Activated gamma-delta T cell treated with anti-CD3 and anti-CD28 coated beads, Interleukin-2, amount 50 U/mL, for 16 hours (primary cell): ENCODE measurements around the gene FAM240A.
"Not testable (repeated sequence)": the region's sequence is repeated elsewhere in the genome, so short reads cannot be mapped to it uniquely, and the experiment has no call there.

Experiments used
- DNase-seq: peaks from one replicate; pipeline ENCODE4 v3.0.0-alpha.2; 2020; ENCODE audit warnings: low read depth

Gene FAM240A

DNA sequence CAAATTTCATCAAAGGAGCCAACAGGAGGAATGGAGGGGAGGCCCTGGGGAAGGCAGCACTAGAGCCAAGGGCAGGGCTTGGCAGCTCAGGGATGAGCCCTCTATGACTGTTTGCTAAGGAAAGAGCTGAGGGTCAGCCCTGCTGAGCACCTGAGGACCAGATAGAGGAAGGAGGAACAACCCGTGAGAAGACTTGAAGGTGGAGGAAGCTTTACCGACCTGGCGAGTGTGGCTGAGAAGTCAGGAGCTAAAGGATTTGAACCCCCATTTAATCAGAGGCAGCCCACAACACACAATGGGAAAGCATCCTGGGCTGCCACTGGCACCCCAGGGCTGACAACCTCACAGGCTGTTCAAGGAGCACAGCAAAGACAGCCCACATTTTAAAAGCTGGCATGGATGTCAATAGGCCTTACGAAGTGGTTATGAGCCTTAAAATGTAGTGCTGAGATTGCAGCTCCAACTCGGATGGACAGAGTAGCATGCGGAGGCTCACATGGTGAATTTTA is 25.5 kb upstream of the FAM240A start:
- no peak for DNase-seq

DNA sequence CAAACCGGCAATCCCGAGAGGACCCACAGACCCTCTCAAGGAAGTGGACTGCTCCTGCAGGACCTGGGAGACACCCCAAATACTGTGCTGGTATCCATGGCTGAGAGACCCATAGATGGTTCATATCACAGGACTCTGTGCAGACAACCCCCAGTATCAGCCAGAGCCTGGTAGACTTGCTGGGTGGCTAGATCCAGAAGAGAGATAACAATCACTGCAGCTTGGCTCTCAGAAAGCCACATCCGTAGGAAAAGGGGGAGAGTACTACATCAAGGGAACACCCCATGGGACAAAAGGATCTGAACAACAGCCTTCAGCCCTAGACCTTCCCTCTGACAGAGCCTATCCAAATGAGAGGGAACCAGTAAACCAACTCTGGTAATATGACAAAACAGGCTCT is 25.1 kb upstream of the FAM240A start:
- not testable (repeated sequence) for DNase-seq

DNA sequence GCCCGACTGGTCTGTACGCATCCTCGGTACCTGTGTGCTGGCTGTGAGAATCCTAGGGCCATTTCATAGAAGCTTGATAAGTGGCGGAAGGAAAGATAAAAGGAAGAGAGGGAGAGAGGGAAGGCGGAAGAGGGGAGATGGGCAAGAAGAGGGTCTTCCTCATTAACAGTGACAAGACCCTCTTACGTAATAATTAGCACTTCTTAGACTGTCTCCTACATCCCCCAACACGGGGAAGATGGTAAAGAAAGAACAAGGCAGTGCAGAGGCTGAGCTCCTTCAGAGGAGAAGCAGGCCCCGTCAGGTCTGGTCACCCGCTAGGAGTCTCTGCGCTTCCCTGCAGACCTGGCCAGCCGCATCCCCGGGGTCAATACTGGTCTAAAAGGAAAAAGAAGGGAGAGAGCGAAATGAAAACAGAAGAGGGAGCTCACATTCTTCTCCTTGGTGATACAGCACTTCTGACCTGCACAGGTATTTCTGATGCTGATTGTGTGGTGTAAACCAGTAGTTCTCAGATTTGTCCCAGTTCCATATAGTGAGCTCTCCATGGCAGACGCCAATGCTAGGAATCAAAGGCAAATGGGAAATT is 19.0 kb upstream of the FAM240A start:
- no peak for DNase-seq

DNA sequence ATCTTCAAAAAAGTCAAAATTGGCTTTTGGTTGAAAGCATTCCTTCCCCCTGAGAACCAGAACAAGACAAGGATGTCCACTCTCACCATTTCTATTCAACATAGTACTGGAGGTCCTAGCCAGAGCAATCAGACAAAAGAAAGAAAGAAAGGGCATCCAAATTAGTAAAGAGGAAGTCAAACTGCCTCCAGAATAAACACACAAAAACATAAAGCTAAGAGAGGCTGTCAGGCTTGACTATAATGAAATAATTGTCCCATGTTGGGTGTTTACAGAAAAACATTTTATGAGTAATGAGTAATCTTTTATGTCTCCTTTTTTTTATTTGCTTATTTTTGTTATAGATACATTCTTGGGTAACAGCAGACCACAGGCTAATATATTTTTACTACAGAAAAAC is 18.3 kb upstream of the FAM240A start:
- no peak for DNase-seq

DNA sequence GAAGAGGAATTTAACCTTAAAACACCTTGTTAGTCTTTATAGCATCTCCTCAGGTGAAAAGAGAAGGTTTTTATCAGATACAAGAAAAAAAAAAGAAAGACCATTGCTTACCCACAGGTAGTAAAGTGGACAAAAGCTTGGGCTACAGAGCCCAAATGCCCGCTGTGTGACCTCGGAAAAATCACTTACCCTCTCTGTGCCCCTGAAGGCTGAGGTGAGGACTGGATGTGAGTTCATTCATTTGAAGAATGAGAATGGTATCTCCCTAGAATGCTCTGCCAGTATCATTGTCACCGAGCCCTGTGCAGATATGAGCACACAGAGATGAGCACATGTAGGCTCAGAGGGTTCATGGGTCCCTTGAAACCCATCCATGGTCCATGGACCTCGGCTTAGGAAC is 17.6 kb upstream of the FAM240A start:
- DNase-seq = no peak

DNA sequence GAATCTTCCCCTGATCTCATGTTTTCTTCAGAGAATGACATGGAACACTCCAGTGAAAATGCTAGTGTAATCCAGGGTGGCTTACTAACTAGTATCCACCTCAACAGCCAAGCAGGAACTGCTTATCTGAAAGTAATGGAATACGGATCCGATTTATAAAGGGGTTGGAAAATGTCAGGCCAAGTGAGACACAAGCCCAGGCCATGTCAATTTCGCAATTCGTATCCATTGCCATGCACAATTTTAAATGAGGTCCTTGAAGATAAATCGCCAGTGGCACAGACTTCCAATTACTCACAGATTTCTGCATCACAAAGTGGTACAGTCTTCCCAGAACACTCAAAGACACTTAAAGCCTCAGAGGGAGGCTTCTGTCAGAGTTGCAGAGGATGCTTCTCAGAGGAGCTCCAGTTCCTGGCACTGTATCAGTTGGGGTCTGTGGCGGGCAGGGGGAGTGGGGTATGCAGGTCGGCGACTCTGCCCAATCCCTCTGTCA is 16.5 kb upstream of the FAM240A start:
- no peak for DNase-seq

DNA sequence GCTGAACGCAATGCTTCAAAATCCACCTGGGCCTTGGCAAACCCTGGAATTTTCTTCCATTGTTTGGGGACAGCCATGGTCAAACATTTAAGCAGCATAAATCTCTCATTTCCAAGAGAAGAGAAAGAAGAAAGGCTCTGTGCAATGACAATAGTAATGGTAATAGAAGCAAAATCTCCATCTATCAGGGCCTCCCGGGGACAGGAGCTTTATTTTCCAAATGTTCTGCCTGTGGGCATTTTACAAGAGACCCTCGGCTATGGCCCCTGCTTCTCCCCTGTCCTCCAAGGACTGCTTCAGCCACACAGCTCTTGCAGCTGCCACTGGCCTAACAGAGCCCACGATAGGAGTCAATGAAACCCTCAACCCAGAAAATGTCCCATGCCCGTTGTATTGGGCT is 12.7 kb upstream of the FAM240A start:
- DNase-seq = no peak

DNA sequence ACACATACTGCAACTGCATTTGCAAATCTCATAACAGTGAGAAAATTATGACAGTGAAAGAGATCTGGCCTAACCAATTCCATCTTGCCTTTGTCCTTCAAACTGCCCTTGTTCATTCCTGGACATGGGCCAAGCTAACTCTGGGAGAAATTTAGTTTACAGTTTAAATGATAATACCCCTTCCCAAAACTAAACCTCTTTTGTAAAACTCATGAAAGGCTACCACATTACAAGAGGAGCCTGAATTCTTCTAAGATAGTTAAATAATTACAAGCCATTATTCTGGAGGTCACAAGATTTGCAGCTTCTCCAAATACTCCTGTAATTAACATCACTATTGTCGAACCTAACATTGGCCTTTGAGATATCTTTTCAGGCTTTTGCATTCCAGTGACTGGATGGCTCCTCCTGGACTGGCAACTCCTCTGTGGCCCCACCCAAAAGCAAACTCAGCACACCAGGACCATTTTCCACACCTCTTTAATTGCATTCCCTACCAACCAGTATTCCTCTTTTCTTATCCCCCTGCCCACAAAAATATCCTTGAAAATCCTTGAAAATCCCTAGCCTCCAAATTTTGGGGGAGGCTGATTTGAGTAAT is 8.8 kb upstream of the FAM240A start:
- DNase-seq = no peak

DNA sequence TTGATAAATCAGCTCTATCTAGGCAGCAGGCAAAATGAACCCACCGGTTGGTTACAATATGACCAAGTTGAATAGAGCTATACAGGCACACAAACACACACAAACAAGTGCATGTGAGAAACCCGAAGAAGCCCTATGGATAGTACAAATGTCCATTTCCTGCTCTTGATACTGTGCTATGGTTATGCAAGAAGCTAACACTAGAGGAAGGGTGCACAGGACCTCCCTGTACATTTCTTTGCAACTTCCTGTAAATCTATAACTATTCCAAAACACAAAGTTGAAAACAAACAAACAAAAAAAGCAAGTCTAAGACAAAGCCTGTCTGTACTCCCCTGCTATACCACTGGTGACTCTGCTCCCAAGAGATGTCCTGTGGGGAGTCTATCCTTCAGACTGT is 8.2 kb upstream of the FAM240A start:
- DNase-seq = no peak

DNA sequence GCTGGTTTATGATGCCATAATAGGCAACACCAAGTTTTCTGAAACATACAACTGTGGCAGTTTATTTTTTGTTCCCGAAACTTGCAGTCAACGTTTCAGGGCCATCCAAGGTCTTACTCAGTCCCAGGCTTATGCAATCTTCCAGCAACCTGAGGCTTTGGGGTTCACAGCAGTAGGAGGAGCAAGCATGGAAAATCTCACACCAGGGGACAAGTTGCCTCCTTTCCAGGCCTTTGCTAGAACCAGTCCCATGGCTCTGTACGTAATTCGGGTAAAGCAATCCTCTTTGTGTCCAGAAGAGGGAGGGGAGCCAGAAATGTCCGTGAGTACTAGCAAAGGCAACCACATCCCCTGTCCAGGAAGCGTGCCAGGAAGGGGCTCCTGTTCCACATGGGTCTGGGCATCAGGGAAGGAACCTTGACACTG is 4.7 kb upstream of the FAM240A start:
- no peak for DNase-seq

DNA sequence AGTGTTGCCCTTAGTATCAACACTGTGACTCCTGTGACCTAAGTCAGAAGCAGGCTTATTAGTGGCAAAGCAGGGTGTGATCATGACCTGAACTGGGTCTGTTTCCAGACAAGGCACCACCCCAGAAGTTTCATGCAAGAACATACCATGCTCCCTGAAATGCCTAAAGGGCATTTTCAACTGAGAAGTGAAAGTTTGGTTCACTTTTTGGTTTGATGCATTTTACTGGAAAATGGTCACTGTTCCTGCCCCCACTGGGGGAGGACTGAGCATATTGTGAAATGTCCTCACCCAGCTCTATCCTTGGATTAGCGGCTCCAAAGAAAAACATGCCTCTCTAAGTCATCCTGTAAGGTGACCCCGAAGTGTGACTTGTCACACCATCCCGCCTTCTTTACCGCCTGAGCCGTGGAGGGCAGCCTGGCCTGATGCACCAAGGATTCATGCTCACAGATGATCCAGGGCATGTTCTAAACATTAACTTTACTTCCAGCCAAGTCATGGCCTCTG is 3.1 kb upstream of the FAM240A start:
- DNase-seq = no peak

DNA sequence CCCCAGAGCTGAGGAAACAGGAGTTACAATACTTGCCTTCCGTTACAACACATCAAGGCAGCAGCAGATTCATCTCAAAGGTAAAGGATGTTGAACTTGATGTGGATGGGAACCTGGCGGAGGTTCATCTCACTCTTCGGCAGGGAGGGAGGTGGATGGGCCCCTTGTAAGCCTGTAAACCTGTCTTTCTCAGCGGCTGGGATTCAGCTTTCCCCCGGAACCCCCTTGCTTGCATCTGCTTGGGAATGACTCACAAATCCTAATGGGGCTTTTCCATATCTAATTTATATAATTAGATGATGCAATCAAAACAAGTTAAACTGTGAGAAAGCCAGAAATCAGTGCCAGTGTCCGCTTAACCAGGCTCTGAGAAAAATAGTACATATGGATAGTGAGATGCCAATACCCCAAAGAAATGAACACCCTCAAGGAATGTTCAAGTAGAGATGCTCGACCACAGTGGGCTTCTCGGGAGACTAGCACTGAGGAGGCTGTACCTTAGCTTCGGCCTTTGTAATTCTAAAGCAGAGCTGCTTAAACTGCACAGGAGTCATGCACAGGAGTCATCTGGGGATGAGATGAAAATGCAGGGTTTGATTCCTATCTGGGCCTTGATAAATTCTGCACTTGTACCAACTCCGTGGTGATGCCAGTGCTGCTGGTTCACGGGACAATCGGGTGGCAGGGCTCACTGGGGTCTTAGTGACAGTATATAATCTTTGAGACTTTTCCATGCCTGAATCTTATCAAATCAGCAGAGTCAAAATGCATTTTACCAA is 2.2 kb upstream of the FAM240A start:
- no peak for DNase-seq

DNA sequence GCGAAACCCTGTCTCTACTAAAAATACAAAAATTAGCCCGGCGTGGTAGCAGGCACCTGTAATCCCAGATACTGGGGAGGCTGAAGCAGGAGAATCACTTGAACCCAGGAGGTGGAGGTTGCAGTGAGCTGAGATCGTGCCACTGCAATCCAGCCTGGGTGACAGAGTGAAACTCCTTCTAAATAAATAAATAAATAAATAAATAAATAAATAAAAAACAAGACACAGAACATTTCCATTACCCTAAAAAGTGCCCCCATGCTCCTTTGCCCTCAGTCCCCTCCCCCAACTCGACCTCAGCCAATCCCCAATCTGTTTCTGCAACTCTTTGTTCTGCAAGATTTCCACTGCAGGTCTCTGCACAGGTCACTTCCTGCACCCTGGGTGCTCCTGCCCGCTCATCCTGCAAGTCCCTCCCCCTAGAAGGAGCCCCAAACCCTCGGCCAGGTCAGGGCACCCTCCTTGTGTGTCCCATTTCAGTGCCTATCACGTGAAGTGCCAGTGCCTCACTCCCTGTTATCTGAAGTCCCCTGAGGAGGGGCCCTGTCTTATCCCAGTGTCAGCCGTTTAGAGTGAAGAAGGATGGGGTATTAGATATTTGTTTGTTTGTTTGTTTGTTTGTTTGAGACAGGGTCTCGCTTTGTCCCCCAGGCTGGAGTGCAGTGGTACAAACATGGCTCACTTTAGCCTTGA is 1.1 kb downstream of the FAM240A start:
- DNase-seq = no peak

DNA sequence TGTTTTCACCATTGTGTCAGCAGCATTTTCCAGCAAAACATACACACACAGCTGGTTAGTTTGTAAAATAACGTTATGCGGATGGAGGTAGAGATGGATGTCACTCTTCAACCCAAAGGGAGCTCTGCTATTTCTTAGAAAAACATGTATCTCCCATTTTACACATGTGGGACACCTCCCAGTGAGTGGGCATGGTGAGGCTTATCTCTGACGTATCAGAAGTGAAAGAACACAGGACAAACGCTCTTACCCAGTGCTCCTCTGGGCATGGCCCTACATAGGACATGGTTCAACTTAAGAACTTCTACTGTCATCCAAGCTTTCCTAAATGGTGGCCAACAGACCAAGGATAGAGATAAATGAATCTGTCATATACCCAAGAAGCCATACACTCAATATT is 2.1 kb downstream of the FAM240A start:
- DNase-seq = no peak

DNA sequence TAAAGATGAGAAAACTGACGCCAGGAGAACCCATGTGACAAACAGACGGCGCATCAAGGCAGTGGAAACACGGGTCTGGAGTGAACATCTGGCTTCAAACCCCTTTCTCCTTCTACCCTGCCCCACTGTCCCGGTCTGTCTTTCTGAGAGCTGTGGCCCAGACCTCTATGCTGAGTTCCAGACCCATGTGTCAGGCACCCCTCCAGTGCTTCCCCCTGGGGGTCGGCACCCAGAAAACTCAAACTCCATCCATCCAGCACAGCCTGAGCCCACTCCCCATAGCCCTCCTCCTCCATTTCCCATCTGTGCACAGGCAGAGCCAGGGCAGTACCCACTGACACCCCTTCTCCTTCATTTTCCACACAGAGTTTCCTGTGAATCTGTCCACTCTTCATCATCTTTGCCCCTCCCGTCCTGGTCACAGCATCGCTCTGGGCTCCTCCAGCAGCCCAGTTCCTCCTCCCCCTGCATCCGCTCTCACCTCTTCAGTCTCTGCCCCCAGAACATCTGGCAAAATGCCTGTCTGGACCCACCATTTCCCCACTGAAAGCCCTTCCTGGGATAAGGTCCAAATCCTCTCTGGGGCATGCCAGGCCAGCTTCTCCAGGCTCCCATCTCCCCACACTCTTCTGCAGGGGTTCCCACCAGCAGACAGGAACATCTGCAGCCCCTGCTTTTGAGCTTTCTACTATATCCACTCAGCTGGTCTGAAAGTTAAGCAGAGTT is 2.9 kb downstream of the FAM240A start:
- no peak for DNase-seq

DNA sequence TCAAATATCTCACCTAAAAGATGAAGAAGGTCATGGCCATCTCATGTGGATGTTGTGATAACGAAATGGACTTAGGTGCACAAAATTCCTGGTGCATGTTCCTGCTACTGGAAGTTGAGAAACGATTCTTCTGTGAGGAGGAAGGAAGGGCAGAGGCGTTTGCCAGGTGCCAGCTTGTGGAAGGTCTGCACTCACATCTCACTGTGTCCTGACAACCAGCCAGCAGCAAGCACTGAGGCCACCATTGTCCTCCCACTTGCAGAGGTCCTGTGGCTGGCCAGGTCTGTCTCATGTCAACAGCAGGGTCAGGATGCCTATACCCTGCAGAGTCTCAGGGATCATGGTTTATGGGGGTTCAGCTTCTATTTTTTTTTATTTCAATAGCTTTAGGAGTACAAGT is 3.7 kb downstream of the FAM240A start:
- DNase-seq = no peak

DNA sequence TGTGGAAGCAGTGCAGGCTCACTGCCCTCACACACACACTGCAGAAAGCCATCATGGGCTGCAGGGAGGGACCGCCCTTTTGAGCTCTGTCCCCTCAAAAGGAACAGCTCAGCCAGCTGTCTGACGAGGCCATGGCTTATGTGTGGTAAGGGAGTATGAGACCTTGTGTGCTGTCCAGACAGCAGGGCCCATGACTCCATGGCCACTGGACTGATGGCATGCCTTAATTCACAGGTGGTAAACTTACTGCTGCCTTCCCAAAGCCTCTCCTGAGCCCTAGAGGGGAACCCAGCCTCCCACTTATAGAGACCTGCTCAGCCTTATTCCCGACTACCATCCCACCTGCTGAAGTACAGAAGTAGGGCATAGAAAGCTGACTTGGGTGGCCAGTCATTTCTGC is 5.6 kb downstream of the FAM240A start:
- no peak for DNase-seq

DNA sequence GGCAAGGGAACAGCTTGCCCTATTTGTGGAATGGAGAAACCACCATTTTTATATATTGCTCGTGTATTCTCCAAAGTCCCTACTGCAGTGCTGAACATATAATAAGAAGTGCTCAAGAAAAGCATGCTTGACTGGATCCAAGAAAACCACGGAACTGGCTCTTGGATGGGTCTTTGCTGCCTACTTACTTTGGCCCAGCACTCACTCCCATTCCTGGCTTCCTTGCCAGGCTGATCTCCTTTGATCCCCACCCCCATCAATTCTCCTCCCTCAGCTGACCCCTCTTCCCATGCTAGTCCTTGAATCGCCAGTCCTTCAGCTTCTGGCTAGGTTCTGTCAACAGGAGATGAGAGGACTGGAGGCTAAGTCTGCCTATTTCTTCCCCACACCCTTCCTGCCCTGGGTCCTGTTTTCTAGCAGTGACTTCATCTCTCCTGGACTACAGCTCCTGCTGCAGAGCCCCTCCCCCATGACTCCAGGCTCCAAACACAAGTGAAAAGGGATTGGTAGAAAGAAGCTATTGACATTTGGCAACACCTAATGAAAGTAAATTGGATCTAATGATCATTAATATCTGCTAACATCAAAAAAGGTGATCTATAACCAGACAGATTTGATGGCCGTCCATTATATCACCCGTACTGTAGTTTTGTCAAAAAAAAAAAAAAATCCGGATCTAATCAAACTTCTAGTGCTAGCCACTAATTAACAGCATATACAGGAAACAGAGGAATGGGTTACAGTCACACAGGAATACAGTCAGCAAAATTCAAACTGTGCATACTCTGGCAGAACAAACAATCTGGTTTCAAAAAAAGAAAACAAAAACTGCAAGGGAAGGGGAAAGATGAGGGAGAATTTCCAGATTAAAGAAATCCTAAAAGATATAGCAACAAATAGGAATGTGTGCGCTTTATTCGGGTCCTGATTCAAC is 7.8 kb downstream of the FAM240A start:
- no peak for DNase-seq

DNA sequence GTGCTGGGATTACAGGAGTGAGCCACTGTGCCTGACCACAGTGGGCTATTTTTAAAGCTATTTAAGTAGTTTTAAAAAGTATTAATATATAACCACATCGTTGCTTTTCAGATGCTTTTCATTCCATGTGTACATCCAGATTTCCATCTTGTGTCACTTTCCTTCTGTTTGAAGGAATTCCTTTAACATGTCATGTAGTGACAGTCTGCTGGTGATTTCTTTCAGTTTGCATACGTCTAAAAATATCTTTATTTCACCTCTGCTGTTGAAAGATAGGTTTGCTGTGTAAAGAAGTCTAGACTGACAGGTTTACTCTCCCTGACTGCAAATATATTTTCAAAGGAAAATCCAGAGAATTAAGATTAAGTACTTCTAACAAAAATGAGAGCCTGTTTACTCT is 12.2 kb downstream of the FAM240A start:
- no peak for DNase-seq

DNA sequence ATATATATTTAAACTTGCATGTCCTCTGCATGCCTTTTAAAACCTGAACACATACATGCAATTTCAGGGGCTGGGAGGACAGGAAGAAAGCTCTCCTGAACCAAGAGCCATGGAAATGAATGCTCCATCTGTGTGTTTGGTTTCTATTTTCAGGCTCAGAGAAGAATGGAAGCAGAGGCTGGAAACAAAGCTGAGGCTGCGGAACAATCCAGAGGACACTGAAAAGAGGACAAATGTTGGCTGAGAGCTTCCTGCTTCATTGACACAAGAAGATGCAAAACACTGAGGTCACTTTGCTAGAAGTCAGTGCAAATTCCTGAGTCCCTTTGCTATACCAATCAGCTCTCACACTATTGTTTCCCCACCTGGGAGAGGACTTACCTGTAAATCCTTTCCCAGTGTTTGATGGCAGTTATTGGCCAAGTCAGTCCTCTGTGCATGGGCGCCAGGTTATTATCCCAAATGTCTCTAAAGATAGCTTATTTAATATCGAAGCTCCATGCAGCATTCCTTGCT is 12.7 kb downstream of the FAM240A start:
- DNase-seq = no peak
